ENCODE data around the gene GLE1. TPM values are rescaled to one million over a fixed set of nuclear protein-coding genes. Genes with fewer than 3 reads are reported as not detected.

GLE1 gene
- total and polyA plus RNA-seq, 2 donors (not counting 3 experiments of a cell fraction or from before 2014, with no cell fraction given), result 13.0 to 22.6 TPM

- Histone ChIP-seq H2AFZ (ENCODE audit: low read depth, low read length) (no peak overlapping the region), H3K9ac (replicated peaks; ENCODE audit: extremely low read depth, insufficient read depth, low read length) (no peak overlapping the region), H3K27me3 (ENCODE audit: control insufficient read depth in 2 of 2, insufficient read depth in 2 of 2, low read length in 2 of 2) (no peaks in the 10 kb centered on the region), H3K79me2 (ENCODE audit: control insufficient read depth, insufficient read depth, low read length) (no peaks in the 10 kb centered on the region), H4K20me1 (replicated peaks; ENCODE audit: control insufficient read depth, extremely low read depth, insufficient read depth, low read length) (no peaks in the 10 kb centered on the region), H3K4me2 (ENCODE audit: insufficient read depth, low read length) (no peak overlapping the region), H3K9me3 (replicated peaks; ENCODE audit: control insufficient read depth, insufficient read depth, low read length) (no peaks in the 10 kb centered on the region), H3K9me1 (replicated peaks; ENCODE audit: control insufficient read depth, extremely low read depth, insufficient read depth, low read length) (no peaks in the 10 kb centered on the region), H3K36me3 (ENCODE audit: control insufficient read depth in 2 of 2, extremely low read depth in 1 of 2, insufficient read depth in 2 of 2, low read length in 2 of 2) (peaks cover 10 to 28% of the 10 kb centered on the region in 2 experiments), H3K4me1 (ENCODE audit: control insufficient read depth, extremely low read depth, insufficient read depth, low read length) (no peaks in the 10 kb centered on the region), H3K4me3 (replicated peaks in 1 of 3; ENCODE audit: insufficient read depth in 1 of 3, low read depth in 1 of 3, low read length in 3 of 3) (no peak overlapping the region), H3K27ac (ENCODE audit: insufficient read depth, low read depth, low read length) (no peak overlapping the region)
- DNase-seq (ENCODE audit: low read depth, low spot score), result no peak
- ChIA-PET POLR2A (no interaction called here), CTCF (interaction anchor here (1.0 to 1.1 kb wide), 2 partner anchors 19 to 43 kb away, joined by 3 to 5 read pairs; no protein-coding TSS in a partner anchor)
- dilution Hi-C loops (cut with MboI; ENCODE audit: extremely low pct_ligation_motif_present, low sequenced_read_pairs), result no loop called here
- TF ChIP-seq JUN (IDR thresholded peaks at IDR 0.05; ENCODE audit: borderline replicate concordance, insufficient read depth, insufficient read length, low read depth) (no peak), MAX (IDR thresholded peaks at IDR 0.05; ENCODE audit: insufficient read depth, insufficient read length) (no peak), MYC (IDR thresholded peaks at IDR 0.05; ENCODE audit: low read depth, low read length) (no peak), CTCF (IDR thresholded peaks at IDR 0.05; ENCODE audit: extremely low read depth in 1 of 2, insufficient read depth in 1 of 2, low read depth in 1 of 2, low read length in 2 of 2) (no peak), EZH2 (IDR thresholded peaks at IDR 0.05; ENCODE audit: borderline replicate concordance, low read depth, low read length, severe bottlenecking) (no peak), POLR2A (IDR thresholded peaks at IDR 0.05; ENCODE audit: low read depth, low read length) (no peak), GATA2 (IDR thresholded peaks at IDR 0.05; ENCODE audit: insufficient read depth, insufficient read length, low read depth, low read length) (no peak), POLR2AphosphoS5 (IDR thresholded peaks at IDR 0.05; ENCODE audit: insufficient read depth, low read depth, low read length) (no peak), FOS (IDR thresholded peaks at IDR 0.05; ENCODE audit: borderline replicate concordance, insufficient read depth, low read length) (no peak)
- intact Hi-C loops (cut with micrococcal nuclease), result no loop called here
- FAIRE-seq, result peak; percentile 8
- BruUV-seq (replicated peaks), result no TSS peak
Measured at GRCh38 chr9:128481561-128481960, 23.0 kb upstream of the GLE1 start.

Data from endothelial cell of umbilical vein (primary cell).